LNCAP (cell line): ENCODE measurements around the gene CDK3.

ENCODE experiments used
- CTCF ChIP-seq: fragments of 450-650 bp; IDR thresholded peaks from 2 replicates; pipeline ENCODE4 v1.5.1; 2017; ENCODE audit warnings: mild to moderate bottlenecking

CDK3 gene

GRCh38 chr17:75998327-75998795 is 2.3 kb upstream of the CDK3 start:
- TF ChIP-seq CTCF = no peak

GRCh38 chr17:76000016-76000754 is 470 bp upstream of the CDK3 start:
- peak; percentile 89 for TF ChIP-seq CTCF

- no peak for TF ChIP-seq CTCF
Observed at GRCh38 chr17:76002100-76002499, 1.4 kb downstream of the CDK3 start.

GRCh38 chr17:76003915-76004314 is 3.3 kb downstream of the CDK3 start:
- TF ChIP-seq CTCF = no peak

- no peak for TF ChIP-seq CTCF
Observed at GRCh38 chr17:76004750-76005262, 4.2 kb downstream of the CDK3 start.

- peak; percentile 80 for TF ChIP-seq CTCF
Observed at GRCh38 chr17:76005263-76006149, 4.9 kb downstream of the CDK3 start.

- no peak for TF ChIP-seq CTCF
Observed at GRCh38 chr17:76007131-76007849, 6.6 kb downstream of the CDK3 start.
